Activated gamma-delta T cell treated with anti-CD3 and anti-CD28 coated beads, Interleukin-2, amount 50 U/mL, for 16 hours (primary cell): ENCODE measurements around the gene CDC25C.
A peak's percentile ranks its signal among the peaks of the same experiment; 100 is the strongest.

ENCODE experiments used
- DNase-seq: peaks from one replicate; pipeline ENCODE4 v3.0.0-alpha.2; 2020; ENCODE audit warnings: low read depth

The CDC25C gene

DNA sequence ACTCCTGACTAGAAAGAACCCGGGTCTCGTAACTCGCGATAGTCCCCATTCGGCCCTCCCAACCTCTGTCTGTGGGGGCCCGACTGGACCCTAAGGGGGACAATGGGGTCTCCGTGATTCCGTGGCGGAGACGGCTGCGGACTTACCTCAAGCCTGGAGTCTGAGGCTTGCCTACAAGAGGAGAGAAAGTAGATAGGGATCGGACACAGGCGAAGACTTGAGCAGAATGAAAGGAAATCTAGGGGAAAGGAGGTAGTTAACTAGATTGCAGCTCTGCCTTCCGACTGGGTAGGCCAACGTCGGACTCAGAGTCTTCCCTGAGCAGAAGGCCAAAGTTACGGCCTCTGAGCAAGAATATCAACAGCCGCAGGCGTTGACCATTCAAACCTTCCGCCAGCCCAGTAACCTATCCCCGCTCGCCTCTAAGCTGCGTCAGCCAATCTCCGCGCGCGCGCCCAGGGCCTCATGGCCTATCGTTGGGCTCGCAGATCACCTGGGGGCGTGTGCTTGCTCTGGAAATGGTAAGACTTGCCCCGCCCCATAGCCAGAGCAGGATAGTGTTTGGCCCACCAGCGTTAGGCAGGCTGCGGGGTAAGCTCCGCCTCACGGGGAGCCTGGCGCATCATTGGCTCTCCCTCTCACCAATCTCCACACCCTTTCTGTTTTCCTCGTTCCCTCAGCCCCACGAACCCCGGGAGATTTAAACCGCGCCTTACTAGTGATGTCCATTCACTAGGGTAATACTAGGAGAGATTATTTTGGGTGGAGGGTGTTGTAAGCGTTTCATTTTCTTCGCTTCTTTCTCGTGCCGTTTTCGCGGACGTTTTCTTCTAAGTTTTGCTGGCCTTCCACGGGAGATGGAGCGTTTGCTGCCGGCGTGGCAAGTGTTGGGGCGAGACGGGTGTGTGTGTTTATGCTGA lies at the start of gene CDC25C:
Gene CDC25C (minus strand): TSS at position 356 of the 920 bp plus-strand sequence. CDS start 624 bp downstream, outside the sequence.
- DNase-seq: peak; percentile 94

DNA sequence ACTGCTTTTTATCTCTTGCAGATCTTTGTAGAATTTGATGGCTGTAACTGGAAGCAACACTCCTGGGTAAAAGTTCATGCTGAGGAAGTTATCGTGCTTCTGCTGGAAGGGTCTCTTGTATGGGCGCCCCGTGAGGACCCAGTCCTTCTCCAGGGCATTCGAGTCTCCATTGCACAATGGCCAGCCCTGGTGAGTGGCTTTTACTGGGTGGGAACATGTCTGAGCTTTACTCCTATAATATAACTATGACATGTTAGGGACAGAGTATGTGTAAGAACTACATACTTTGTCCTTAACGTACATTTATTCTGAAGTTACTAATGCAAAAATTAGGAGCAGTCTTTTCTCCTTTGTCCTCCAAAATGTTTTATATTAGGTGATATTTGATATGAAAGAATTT lies 41.0 kb upstream of the CDC25C start:
- DNase-seq: no peak

DNA sequence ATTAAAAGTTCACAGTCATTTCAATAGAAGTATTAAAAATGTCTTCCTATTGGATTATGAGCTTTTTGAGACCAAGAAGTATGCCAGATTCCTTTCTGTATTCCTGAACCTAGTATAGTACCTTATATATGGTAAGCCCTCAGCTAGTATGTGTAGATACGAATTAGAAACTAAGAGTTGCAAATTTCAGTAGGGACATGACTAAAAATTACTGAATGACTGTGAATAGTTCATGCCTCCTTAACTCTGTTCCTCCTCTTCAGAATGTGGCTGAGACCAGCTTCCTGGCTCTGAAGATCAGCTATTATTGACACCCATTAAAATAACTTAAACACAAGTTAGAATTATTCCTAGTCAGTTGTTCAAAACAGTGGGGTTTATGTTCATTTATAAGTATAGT lies 40.6 kb upstream of the CDC25C start:
- DNase-seq: no peak

DNA sequence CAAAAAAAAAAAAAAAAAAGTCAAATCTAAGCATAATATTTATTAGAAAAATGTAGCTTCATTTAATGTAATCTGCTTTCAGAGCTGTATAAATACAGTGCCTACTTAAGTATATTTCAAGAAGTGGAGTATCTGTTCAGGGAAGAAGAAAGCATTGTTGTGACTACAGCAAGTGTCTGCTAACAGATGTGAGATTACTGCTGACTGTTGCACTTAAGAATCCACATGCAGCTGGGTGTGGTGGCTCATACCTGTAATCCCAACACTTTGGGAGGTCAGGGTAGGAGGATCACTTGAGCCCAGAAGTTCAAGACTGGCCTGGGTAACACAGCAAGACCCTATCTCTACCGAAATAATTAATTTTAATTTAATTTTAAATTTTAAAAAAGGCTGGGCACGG lies 39.9 kb upstream of the CDC25C start:
- DNase-seq: no peak

DNA sequence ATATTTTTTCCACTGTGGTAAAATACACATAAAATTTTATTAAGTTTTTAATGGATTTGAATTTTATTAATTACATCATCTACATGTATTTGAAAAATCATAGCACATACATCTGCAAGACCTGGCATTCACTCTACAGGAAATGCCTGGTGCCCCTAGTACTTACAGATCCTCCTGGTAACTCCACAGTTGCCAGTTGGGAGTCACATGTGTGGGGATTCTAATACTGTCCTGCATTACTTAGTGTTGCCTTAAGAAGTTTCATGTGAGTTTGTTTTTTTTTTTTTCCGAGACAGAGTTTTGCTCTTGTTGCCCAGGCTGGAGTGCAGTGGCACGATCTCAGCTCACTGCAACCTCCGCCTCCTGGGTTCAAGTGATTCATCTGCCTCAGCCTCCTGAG lies 38.9 kb upstream of the CDC25C start:
- no peak for DNase-seq

DNA sequence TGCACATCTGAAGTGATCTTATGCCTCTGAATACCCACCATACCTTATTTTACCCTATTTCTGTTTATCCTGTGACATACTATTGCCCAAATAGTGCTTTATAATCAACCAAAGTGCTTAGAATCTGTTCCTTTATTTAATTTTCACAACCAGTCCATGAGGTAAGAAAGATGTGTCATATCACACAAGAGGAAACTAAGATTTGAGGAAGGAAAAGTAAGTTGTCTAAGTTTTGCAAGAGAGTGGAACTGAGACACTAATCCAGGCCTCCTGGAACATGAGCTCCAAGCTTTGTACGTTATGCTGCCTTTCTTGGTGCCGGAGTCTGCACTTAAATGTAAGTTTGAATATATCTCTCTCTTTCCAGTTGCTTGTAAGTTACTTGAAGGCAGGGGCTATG lies 38.1 kb upstream of the CDC25C start:
- DNase-seq: no peak

DNA sequence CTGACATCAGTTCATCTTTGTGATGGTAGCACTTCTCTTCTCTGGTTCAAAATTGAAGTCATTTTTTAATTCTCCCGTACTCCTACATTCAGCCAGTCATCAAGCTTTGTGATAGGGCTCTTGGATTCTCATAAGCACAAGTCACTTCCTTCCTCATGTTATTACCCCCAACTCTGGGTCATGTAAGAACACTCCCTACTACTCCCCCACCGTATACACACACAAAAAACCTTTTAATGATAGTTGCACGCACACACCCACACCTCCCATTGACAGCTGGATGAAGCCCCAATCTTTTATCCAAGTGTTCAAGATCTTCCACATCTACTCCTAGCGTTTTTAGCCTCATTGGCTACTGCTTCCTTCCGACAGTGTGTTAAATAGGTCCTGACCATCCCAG lies 37.7 kb upstream of the CDC25C start:
- DNase-seq: no peak

DNA sequence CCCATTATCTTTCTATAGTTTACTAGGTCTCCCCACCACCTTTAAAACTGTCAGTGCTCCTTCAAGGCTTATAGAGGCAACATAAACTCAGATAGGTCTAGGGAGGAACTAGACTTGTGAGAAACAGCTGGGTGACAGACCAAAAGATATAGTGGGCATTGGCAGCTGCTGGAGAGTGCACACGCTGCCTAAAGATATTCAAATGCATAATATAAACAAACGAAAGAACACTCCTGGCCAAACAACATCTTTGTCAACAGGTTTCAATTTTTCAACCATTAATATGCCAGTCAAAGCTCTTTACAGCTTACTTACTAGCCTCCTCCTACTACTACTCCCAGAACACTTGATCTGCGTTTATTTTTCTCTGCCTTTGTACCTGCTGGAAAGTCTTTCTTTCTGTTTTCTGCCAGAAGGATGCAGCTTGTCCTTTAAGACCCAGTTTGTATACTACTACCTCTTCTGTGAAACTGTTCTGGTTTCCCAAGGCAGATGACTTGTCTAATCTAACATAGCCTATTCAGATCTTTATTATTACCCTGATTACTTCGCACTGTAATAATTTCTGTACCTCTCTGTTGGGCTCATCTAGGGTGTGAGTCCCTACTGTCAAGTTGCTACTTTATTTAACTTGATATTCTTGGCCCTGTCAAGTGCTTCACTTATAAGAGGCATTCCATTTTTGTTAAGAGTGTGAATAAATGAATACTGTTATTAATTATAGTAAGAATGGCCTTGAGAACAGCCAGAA lies 35.2 kb upstream of the CDC25C start:
- no peak for DNase-seq

DNA sequence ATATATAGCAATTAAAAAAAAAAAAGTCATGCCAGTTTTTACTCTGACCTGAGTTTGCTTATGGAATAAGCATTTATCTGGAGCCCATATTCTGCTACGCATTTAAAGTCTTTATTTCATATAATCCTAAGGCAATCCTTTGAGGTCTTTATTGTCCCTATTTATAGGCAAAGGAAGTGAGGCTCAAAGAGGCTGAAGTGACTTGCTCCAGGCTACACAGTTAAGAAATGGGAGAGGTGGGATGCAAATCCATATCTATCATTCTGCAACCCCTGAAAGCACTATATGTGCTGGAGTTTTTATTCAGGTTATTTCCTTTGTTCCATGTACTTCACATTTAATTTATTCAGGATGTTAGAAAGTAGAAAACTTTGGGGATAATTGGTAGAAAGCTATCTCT lies 33.0 kb upstream of the CDC25C start:
- DNase-seq: no peak

DNA sequence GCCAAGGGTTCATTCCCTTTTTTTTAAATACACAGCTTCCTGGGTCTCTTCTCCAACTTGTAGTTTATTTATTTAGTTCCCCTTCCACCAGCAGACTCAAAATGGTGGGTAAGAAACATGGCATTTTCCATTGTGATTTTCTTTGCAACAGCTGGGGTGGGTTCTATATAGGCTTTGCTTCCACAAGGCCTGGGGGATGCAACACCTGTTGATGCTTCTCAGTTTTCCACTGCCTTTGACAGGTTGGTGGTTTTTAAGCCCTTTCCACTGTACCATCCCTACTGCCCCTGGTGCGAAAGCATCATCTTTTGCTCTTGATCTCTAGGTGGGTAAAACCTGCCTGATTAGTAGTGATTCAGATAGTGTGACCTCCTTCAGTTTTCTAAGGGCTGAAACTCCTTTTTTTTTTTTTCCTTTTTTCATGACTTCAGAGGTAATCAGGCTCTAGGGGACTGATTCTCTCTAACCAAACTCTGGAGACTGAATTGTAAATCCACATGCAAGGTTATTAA lies 29.4 kb upstream of the CDC25C start:
- DNase-seq: no peak

DNA sequence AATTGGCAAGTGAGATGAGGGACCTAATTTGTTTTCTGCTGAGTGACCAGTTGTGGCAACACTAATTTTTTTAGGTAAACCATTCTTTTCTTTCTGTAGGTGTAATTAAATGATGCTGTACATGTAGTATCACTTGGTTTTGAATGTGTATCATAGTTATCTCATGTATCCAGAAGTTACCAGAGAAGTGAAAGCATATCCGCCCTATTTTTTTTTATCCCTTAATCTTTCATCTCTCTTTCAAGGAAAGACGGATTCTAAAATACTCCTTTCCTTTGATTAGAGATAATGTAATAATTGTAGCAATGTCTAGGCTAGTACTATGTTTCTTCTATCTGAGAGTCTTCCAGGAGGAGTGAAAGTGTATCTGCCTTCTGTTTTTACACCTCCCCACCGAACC lies 28.0 kb upstream of the CDC25C start:
- no peak for DNase-seq

DNA sequence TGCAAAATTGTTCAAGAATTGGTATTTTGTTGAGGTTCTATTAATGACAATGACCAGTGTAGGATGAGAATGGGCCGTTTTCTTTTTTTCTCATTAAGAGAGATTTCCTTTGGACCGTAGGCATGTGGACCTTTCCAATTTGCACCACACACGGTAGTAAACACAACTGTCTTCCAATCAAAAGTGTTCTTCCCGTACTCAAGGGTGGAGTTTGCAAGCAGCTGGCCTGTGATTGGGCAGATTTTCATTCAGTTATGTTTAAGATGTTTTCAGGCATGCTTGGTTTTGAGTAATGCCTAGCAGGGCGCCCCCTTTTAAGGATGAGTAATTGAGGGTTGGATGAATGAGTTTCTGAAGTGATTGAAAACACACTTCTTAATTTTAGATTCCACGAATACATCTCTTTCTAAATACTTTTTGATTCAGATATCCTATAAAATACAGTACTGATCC lies 23.3 kb upstream of the CDC25C start:
- peak; percentile 36 for DNase-seq

DNA sequence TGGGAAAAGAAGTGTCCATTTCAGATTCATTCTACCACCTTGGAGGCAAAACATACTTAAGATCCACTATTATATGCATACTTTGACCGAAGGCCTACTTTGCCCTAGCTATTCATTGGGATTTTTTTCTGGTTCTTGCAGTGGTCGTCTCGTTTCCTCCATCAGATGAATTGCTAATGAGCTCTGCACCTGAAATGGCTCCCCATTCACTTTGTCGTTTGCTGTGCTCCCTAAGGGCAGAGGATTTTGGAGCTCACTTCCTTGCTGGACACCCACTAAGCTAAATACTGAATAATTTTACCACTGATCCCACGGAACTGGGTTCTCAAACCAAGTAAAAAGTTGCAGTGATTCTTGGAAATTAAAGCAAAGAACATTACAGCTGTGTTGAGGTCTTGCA lies 22.8 kb upstream of the CDC25C start:
- no peak for DNase-seq

DNA sequence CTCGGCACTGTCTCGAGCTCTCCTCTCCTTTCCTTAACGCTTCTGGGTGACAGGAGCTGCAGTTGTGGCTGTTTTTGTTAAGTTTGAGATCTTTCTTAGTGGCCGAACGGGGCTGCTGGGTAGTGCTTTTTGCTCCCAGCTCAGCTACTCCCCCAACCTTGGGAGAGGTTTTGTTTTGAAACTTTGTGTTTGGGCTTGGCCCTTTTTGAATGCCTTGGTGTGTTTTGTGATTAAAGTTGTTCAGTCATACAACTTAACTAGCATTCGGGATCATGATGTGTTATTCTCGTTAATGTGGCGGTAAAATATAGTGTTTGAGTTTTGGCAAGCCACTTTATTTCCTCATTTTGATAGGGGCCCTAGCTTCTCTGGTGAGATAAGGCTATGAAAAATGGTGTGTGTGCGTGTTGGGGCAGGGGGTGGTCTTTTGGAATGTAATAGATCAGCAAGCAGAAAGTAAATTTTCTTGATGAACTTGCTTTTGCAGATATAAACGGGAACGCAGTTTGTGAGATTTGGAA lies 22.0 kb upstream of the CDC25C start:
- DNase-seq: no peak

DNA sequence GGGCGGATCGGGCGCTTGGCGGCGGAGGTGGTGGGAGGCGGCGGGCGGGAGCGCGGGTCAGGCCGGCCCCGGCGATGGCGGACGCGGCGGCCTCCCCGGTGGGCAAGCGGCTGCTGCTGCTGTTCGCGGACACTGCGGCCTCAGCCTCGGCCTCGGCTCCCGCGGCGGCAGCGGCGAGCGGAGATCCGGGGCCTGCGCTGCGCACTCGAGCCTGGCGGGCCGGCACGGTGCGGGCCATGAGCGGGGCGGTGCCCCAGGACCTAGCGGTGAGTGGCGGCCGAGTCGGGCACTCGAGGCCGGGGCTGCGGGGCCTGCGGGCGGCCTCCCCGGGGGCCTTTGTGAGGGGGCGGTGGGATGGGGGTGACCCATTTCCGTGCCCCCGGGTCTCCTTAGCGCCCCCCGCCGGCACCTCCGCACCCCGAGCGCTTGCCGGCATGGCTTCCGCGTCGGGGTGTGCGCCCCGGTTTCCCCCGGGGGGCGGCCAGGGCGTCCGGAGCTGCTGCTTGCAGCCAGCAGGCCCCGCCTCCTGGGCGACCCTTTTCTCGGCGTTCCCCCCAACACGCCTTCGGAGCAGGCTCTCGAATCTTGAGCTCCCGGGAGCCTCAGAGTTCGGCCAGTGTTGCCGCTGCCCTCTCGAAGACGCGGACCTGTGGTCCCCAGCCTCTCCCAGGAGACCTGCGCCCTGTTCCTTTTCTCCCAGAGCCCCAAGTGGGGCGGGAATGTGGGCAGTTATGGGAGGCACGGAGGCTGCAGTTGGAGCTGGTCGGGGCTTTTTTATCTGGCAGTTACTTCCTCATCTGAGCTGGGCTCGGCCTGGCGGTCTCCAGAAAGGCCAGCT lies 21.3 kb upstream of the CDC25C start:
- peak; percentile 57 for DNase-seq

DNA sequence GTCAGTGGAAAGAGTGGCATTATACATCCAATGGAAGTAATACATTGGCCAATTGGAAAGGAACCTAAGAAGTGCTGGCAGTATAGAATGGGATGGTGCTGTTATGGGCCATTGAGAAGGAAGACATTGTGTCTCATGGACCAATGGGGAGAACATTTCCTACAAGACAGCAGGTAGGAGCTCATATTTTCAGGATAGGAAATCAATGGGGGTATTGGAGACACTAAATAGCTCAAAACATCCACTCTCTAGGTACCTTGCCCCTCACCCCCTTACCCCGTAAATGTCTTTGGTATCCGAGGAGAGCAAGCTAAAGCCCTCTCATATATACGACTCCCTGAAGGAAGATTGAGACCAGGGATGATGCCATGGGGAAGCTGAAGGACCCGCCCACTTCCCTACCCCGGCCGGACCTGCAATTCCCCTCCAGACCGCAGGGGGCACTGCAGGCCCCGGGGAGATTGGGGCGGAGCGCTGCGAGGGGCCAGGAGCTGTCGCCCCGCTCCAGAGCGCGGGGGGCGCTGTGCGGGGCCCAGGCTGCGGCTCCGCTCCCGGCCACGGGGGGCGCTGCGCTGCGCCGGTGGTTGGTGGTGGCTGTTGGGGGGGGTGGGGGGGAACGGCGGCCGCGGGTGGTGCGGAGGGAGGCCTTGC lies 20.6 kb upstream of the CDC25C start, which contains the start of gene KDM3B:
Gene KDM3B (plus strand): TSS at position 615 of the 651 bp plus-strand sequence. CDS start 111 bp downstream, outside the sequence.
- peak; percentile 87 for DNase-seq

DNA sequence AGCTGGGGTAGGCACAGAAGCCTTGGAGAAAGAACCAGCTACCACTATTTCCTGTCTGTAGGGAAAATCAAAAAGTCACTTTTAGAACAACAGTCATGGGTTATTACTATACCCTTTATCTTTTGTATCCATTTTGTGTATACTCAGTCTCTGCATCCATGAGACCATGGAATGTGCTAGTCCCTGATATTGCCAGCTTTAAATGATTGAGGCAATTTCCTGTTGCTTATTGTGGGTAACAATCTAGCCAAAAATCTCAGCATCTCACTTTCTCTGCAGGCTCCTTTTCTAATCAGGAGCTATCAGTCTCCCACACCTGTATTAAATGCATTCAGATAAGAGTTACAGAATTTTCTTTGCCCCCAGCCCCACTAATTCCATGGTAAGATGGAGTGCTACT lies 19.9 kb upstream of the CDC25C start:
- DNase-seq: no peak

DNA sequence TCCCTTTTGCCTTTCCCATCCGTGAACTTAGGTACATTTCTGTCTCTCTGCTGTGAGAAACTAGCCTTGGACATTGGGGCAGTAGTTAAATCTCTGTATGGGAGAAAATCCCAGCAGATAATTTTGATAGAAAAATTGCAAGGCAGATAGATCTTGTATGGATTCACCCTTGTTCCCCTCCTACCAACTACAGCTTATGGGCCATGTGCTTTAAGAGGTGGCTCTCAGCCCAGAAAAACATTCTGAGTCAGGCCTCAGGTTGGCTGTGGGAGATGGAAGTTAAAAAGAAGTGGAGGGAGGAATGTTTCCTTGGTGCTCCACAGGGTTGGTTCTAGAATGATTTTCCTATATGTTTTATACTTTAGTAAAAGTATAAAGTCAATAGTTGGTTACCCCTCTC lies 19.5 kb upstream of the CDC25C start:
- DNase-seq: no peak

DNA sequence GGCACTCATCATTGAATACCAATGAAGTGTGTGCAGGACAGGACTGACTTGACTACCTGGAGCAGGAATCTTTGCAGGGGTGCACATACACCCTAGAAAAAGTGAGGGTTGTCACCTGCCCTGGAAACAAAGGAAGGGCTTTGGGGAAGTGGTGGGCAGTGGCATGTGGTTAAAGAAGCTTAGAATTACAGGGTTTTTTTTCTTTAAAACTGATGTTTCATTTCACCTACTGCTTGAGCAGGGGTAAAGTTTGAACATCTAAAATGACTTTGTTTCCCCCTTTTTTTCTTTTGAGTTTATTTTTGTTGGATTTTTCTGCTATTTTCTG lies 18.9 kb upstream of the CDC25C start:
- no peak for DNase-seq

DNA sequence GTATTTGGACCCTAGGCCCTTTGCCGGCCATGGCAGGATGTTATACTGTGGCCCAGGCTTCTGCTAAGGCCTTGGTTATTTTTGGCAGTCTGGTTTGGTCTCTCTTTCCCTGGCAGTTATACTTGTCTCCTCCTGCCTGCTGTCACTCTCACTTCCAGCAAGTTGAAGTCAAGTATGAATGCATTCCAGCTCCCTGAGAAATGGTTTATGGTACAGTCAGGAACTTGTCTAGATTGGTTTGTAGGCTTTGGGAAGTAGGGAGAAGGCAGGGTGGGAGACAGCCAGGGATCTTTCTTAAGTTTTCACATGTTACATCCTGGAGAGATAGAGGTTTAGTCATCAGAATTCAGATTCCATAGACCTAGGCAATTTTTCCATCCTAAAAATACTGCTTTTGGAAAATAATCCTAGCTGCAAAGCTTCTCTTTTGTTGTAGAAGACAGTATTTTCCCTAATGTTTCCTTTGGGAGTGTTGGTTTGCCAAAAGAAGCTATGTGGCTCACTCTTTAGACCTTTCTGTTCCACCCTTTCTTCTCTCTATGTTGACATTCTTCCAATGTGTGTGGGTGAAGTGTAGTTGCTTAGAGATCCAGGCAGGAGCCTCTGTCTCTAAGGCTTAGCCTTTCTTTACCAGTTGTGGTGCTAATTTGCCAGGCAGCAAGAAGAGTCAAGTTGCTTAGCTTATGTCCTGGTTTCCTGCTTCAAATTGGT lies 18.4 kb upstream of the CDC25C start:
- no peak for DNase-seq

DNA sequence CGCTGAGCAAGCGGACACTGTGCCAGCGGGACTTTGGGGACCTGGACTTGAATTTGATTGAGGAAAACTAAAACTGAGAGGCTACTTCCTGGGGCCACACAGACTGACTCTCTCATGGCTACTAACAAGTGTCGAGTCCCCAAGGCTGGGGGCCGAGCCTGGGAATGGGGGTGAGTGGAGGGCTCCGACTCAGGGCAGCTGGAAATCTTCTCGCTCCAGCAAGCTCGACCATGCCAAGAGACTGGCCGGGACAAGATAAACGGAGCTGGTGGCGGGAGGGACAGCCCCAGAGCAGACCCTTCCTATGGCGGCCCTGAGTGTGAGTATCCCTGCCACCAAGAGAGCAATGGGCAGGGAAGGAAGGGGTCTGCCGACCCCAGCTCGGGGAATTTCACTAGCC lies 15.3 kb upstream of the CDC25C start:
- DNase-seq: no peak
